Breast epithelium (tissue), 4 donors: Measurements from ENCODE around the gene CAMK2B. TPM values are rescaled to one million over a fixed set of nuclear protein-coding genes. Genes with fewer than 3 reads are reported as not detected.

ENCODE experiments used
- DNase-seq, 2 donors: peaks; one replicate each; pipeline ENCODE4 v3.0.0-alpha.2; 2019; ENCODE audit warnings: low spot score in 2 of 2
- H3K27ac ChIP-seq, 2 donors: fragments of 200-600 bp; sonication (generic) in 1 of 2; one replicate each; pipeline ENCODE4 v1.5.1; 2016 to 2019; ENCODE audit warnings: mild to moderate bottlenecking in 1 of 2
- H3K27me3 ChIP-seq, 2 donors: fragments of 200-600 bp; sonication (generic) in 1 of 2; one replicate each; pipeline versions ENCODE4 v1.5.1 to v1.6.0; 2017 to 2019; ENCODE audit warnings: control low read depth in 1 of 2, mild to moderate bottlenecking in 1 of 2
- H3K36me3 ChIP-seq: fragments of 200-600 bp; one replicate; pipeline ENCODE4 v1.5.1; 2019
- H3K4me1 ChIP-seq, 2 donors: fragments of 200-600 bp; sonication (generic); one replicate each; pipeline ENCODE4 v1.5.1; 2016 to 2019; ENCODE audit warnings: control low read depth in 1 of 2
- H3K4me3 ChIP-seq, 3 donors: fragments of 200-600 bp; sonication (generic); 1 replicate in 2 of 3; 2 replicates in 1 of 3; pipeline ENCODE4 v1.5.1; 2016 to 2019; ENCODE audit warnings: mild to moderate bottlenecking in 3 of 3, moderate library complexity in 2 of 3
- H3K9me3 ChIP-seq, 2 donors: fragments of 200-600 bp; sonication (generic) in 1 of 2; one replicate each; pipeline ENCODE4 v1.5.1; 2016 to 2019; ENCODE audit warnings: control low read depth in 1 of 2
- CTCF ChIP-seq, 3 donors: fragments of 450-650 bp; IDR thresholded peaks; one replicate each; pipeline ENCODE4 v1.5.1; 2016 to 2017; ENCODE audit warnings: antibody characterized with exemption in 3 of 3, mild to moderate bottlenecking in 3 of 3, moderate library complexity in 3 of 3
- POLR2A ChIP-seq: fragments of 450-650 bp; IDR thresholded peaks from one replicate; pipeline ENCODE4 v1.6.1; 2016; ENCODE audit warnings: antibody characterized with exemption, mild to moderate bottlenecking, moderate library complexity
- POLR2AphosphoS5 ChIP-seq, 3 donors: sonication (generic); formaldehyde crosslinking; IDR thresholded peaks; one replicate each; pipeline ENCODE4 v1.6.1; 2017; ENCODE audit warnings: antibody characterized with exemption in 3 of 3
- intact Hi-C: fragments of 100-400 bp; cut with DNase I; formaldehyde crosslinking; loops from one replicate; pipeline ENCODE4 v1.15.1; 2023; ENCODE audit warnings: low total_unique reads
- total RNA-seq, 3 donors: library from RNA; depleted of rRNA; stranded (reverse); fragments of >200 nt; gene quantifications; one replicate each; pipeline ENCODE4 v1.1.0, GENCODE V29; 2016

The CAMK2B gene
- total RNA-seq, 3 donors from 2014 or later: 2.0 to 9.2 TPM; not detected in 1

GRCh38 chr7:44348300-44348699 is 22.9 kb upstream of the CAMK2B start:
- TF ChIP-seq POLR2A (no peak), CTCF (IDR thresholded peaks at IDR 0.05) (no peak), POLR2AphosphoS5 (IDR thresholded peaks at IDR 0.05) (no peak)
- no peaks in the 10 kb centered on the region for H3K27me3 ChIP-seq
- H3K4me3 ChIP-seq: no peak overlapping the region
- no peaks in the 10 kb centered on the region for H3K4me1 ChIP-seq
- H3K27ac ChIP-seq: no peak overlapping the region
- intact Hi-C loops: no loop called here
- H3K36me3 ChIP-seq: peaks cover 4% of the 10 kb centered on the region
- DNase-seq: no peak
- H3K9me3 ChIP-seq: no peaks in the 10 kb centered on the region

- Histone ChIP-seq H3K4me1 (no peaks in the 10 kb centered on the region), H3K27me3 (no peaks in the 10 kb centered on the region), H3K27ac (peak overlapping the region in 1 of 2 donors; percentile 32), H3K4me3 (no peak overlapping the region), H3K9me3 (no peaks in the 10 kb centered on the region), H3K36me3 (peaks cover 4% of the 10 kb centered on the region)
- no peak for TF ChIP-seq POLR2AphosphoS5 (IDR thresholded peaks at IDR 0.05)
- no peak for TF ChIP-seq CTCF (IDR thresholded peaks at IDR 0.05)
- no peak for TF ChIP-seq POLR2A
- peak in 1 of 2 donors; percentile 73 for DNase-seq
- intact Hi-C loops: no loop called here
These were observed 22.2 kb upstream of the CAMK2B start for GRCh38 chr7:44347546-44348114.

DNA sequence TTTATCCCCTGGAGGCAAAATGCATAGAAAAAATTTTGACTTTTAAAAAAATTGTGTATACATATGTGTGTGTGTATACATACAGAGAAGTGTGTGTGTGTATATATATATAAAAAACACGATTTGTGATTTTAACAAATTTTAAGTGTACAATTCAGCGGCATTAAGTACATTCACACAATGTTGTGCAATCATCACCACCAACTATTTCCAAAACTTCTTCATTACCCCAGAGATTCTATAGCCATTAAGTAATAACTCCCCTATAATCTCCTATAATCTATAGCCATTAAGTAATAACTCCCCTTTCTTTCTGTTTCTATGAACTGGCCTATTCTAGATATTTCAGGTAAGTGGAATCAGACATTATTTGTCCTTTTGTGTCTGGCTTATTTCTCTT is 20.7 kb upstream of the CAMK2B start:
- intact Hi-C loops: no loop called here
- no peaks in the 10 kb centered on the region for H3K4me1 ChIP-seq
- no peak for DNase-seq

DNA sequence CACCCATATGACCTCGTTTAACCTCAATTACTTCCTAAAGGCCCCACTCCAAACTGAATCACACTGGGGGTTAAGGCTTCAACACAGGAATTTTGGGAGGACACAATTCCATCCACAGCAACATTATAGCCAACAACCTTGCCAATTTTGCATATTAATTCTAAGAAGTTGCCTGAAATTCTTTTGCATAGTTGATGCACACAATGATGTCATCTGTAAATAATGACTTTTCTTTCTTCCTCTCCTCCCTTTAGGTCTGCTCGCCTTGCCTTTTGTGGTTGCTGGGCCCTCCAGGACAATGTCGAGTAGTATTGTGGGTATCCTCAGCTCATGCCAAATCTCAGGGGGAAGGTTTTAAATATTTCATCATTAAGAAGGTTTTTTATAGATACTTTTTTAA is 16.0 kb upstream of the CAMK2B start:
- Histone ChIP-seq H3K27ac (no peak overlapping the region), H3K4me3 (no peak overlapping the region), H3K4me1 (no peaks in the 10 kb centered on the region), H3K9me3 (peaks cover 0 to 3% of the 10 kb centered on the region in 2 donors), H3K36me3 (peaks cover 4% of the 10 kb centered on the region), H3K27me3 (no peaks in the 10 kb centered on the region)
- intact Hi-C loops: no loop called here
- TF ChIP-seq POLR2A: no peak
- TF ChIP-seq CTCF (IDR thresholded peaks at IDR 0.05): no peak
- TF ChIP-seq POLR2AphosphoS5 (IDR thresholded peaks at IDR 0.05): no peak
- no peak for DNase-seq

More for the DNA sequence above, 20.7 kb upstream of the CAMK2B start:
- no peak for TF ChIP-seq POLR2A
- no peak for TF ChIP-seq CTCF (IDR thresholded peaks at IDR 0.05)
- no peak for TF ChIP-seq POLR2AphosphoS5 (IDR thresholded peaks at IDR 0.05)
- no peaks in the 10 kb centered on the region for H3K27me3 ChIP-seq
- no peak overlapping the region for H3K4me3 ChIP-seq
- no peaks in the 10 kb centered on the region for H3K9me3 ChIP-seq
- peaks cover 4% of the 10 kb centered on the region for H3K36me3 ChIP-seq
- no peak overlapping the region for H3K27ac ChIP-seq

DNA sequence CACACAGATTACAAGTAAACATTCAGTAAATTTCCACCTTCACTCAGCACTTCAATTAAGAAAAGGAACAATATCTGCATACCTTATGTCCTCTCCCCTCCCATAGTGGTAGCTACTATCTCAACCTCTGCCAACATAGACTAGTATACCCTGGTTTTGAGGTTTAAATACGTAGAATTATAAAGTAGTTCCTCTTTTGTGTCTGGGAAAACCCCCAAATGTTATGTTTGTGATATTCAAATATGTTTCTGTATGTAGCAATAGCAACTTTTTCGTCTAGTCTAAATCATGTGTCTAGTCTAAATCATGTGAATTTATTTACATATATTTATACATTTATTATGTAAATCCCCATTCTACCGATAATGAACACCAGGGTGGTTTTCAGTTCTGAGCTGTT is 13.2 kb upstream of the CAMK2B start:
- Histone ChIP-seq H3K9me3 (peaks cover 0 to 4% of the 10 kb centered on the region in 2 donors), H3K4me1 (no peaks in the 10 kb centered on the region), H3K27me3 (no peaks in the 10 kb centered on the region), H3K27ac (no peak overlapping the region), H3K36me3 (no peaks in the 10 kb centered on the region), H3K4me3 (no peak overlapping the region)
- intact Hi-C loops: no loop called here
- no peak for TF ChIP-seq POLR2A
- TF ChIP-seq POLR2AphosphoS5 (IDR thresholded peaks at IDR 0.05): no peak
- TF ChIP-seq CTCF (IDR thresholded peaks at IDR 0.05): no peak
- no peak for DNase-seq
